ENCODE data around the gene HTR2B.

GRCh38 chr2:231129216-231129615 is 4.4 kb upstream of the HTR2B start:
- no peak for TF ChIP-seq CTCF (conservative IDR thresholded peaks at IDR 0.05)
- TF ChIP-seq ZFX (IDR thresholded peaks at IDR 0.05): no peak
